GM19043 (cell line): ENCODE measurements around the gene ADTRP.
"Not testable (repeated sequence)": the region's sequence is repeated elsewhere in the genome, so short reads cannot be mapped to it uniquely, and the experiment has no call there.

Experiments
- ATAC-seq: cut with Tn5 transposase; IDR thresholded peaks from one replicate; pipeline ENCODE4 v1.9.1; 2021; ENCODE audit warnings: low read depth; ENCODE audit not compliant: unreplicated experiment

The ADTRP gene

GRCh38 chr6:11705069-11705468 is 73.5 kb downstream of the ADTRP start:
- ATAC-seq, result no peak

GRCh38 chr6:11703725-11704124 is 74.9 kb downstream of the ADTRP start:
- no peak for ATAC-seq

GRCh38 chr6:11702500-11703130 is 76.0 kb downstream of the ADTRP start:
- no peak for ATAC-seq

GRCh38 chr6:11702089-11702488 is 76.5 kb downstream of the ADTRP start:
- ATAC-seq, result no peak

GRCh38 chr6:11701573-11701972 is 77.0 kb downstream of the ADTRP start:
- no peak for ATAC-seq

GRCh38 chr6:11700118-11700718 is 78.4 kb downstream of the ADTRP start:
- no peak for ATAC-seq

- no peak for ATAC-seq
These were observed 79.0 kb downstream of the ADTRP start for GRCh38 chr6:11699576-11699975.

GRCh38 chr6:11692451-11693376 is 85.9 kb downstream of the ADTRP start:
- no peak for ATAC-seq

- no peak for ATAC-seq
These were observed 88.8 kb downstream of the ADTRP start for GRCh38 chr6:11689847-11690246.

GRCh38 chr6:11689400-11689799 is 89.2 kb downstream of the ADTRP start:
- not testable (repeated sequence) for ATAC-seq

- ATAC-seq, result no peak
These were observed 90.2 kb downstream of the ADTRP start for GRCh38 chr6:11688425-11688709.

- ATAC-seq, result no peak
These were observed 93.0 kb downstream of the ADTRP start for GRCh38 chr6:11685481-11686093.

- no peak for ATAC-seq
These were observed 93.6 kb downstream of the ADTRP start for GRCh38 chr6:11684901-11685480.

- no peak for ATAC-seq
These were observed 94.7 kb downstream of the ADTRP start for GRCh38 chr6:11683871-11684270.

GRCh38 chr6:11682561-11682975 is 96.0 kb downstream of the ADTRP start:
- ATAC-seq, result no peak

- ATAC-seq, result no peak
These were observed 96.8 kb downstream of the ADTRP start for GRCh38 chr6:11681770-11682169.

- no peak for ATAC-seq
These were observed 97.2 kb downstream of the ADTRP start for GRCh38 chr6:11681357-11681756.

- not testable (repeated sequence) for ATAC-seq
These were observed 98.1 kb downstream of the ADTRP start for GRCh38 chr6:11680479-11680878.

GRCh38 chr6:11679099-11679498 is 99.5 kb downstream of the ADTRP start:
- ATAC-seq, result no peak

GRCh38 chr6:11675601-11676000 is 103.0 kb downstream of the ADTRP start:
- ATAC-seq, result no peak

GRCh38 chr6:11672669-11673068 is 105.9 kb downstream of the ADTRP start:
- no peak for ATAC-seq
